ENCODE results near the gene BRD3OS.

The BRD3OS gene

GRCh38 chr9:133998915-133999595, 26.2 kb upstream of the BRD3OS start:
- Histone ChIP-seq H3K36me3 (ENCODE audit: control insufficient read depth in 4 of 4, insufficient read depth in 4 of 4, low read length in 3 of 4) (no peaks in the 10 kb centered on the region), H3K4me3 (ENCODE audit: control insufficient read depth in 1 of 7, extremely low read depth in 1 of 7, insufficient read depth in 4 of 7, low read depth in 2 of 7, low read length in 6 of 7) (no peak overlapping the region), H3K27ac (ENCODE audit: insufficient read depth in 1 of 2, low read depth in 1 of 2, low read length in 2 of 2, poor library complexity in 1 of 2, severe bottlenecking in 2 of 2) (no peak overlapping the region), H3K9me3 (ENCODE audit: control extremely low read depth in 1 of 5, control insufficient read depth in 4 of 5, insufficient read depth in 2 of 5, low read depth in 1 of 5, low read length in 4 of 5) (no peaks in the 10 kb centered on the region), H3K4me1 (ENCODE audit: control extremely low read depth in 1 of 4, control insufficient read depth in 4 of 4, insufficient read depth in 4 of 4, low read length in 3 of 4) (peaks cover 0 to 3% (median 1%) of the 10 kb centered on the region in 4 experiments), H3K27me3 (replicated peaks in 2 of 5; ENCODE audit: control insufficient read depth in 4 of 5, insufficient read depth in 5 of 5, low read length in 4 of 5) (peaks cover 0 to 16% (median 5%) of the 10 kb centered on the region in 5 experiments)
- POLR2A ChIA-PET = no interaction called here
- no peak for DNase-seq
- CTCF ChIA-PET = interaction anchor here (1.7 kb wide), 1 partner anchor 217 kb away, joined by 3 read pairs; no protein-coding TSS in a partner anchor
- 100% methylated on average over 1 of the region's 1 CpG for WGBS (ENCODE audit: insufficient coverage)

- CTCF ChIA-PET = interaction anchor here (1.7 kb wide), 1 partner anchor 217 kb away, joined by 3 read pairs; no protein-coding TSS in a partner anchor
- no peaks in the 10 kb centered on the region for H3K36me3 ChIP-seq (ENCODE audit: control insufficient read depth in 4 of 4, insufficient read depth in 4 of 4, low read length in 3 of 4)
- 100% methylated on average over 4 of the region's 6 CpGs for WGBS (ENCODE audit: insufficient coverage)
- no peaks in the 10 kb centered on the region for H3K4me1 ChIP-seq (ENCODE audit: control extremely low read depth in 1 of 4, control insufficient read depth in 4 of 4, insufficient read depth in 4 of 4, low read length in 3 of 4)
- H3K9me3 ChIP-seq (ENCODE audit: control extremely low read depth in 1 of 5, control insufficient read depth in 4 of 5, insufficient read depth in 2 of 5, low read depth in 1 of 5, low read length in 4 of 5) = no peaks in the 10 kb centered on the region
- no peak overlapping the region for H3K4me3 ChIP-seq (ENCODE audit: control insufficient read depth in 1 of 7, extremely low read depth in 1 of 7, insufficient read depth in 4 of 7, low read depth in 2 of 7, low read length in 6 of 7)
- no peak for DNase-seq
- H3K27ac ChIP-seq (ENCODE audit: insufficient read depth in 1 of 2, low read depth in 1 of 2, low read length in 2 of 2, poor library complexity in 1 of 2, severe bottlenecking in 2 of 2) = no peak overlapping the region
- H3K27me3 ChIP-seq (replicated peaks in 2 of 5; ENCODE audit: control insufficient read depth in 4 of 5, insufficient read depth in 5 of 5, low read length in 4 of 5) = peaks cover 0 to 10% (median 4%) of the 10 kb centered on the region in 5 experiments
- POLR2A ChIA-PET = no interaction called here
Observed at GRCh38 chr9:133999851-134000265, 25.4 kb upstream of the BRD3OS start.

- ChIA-PET CTCF (no interaction called here), POLR2A (no interaction called here)
- no peaks in the 10 kb centered on the region for H3K9me3 ChIP-seq (ENCODE audit: control extremely low read depth in 1 of 5, control insufficient read depth in 4 of 5, insufficient read depth in 2 of 5, low read depth in 1 of 5, low read length in 4 of 5)
- no peak overlapping the region for H3K4me3 ChIP-seq (ENCODE audit: control insufficient read depth in 1 of 7, extremely low read depth in 1 of 7, insufficient read depth in 4 of 7, low read depth in 2 of 7, low read length in 6 of 7)
- H3K27me3 ChIP-seq (replicated peaks in 2 of 5; ENCODE audit: control insufficient read depth in 4 of 5, insufficient read depth in 5 of 5, low read length in 4 of 5) = no peaks in the 10 kb centered on the region
- H3K27ac ChIP-seq (ENCODE audit: insufficient read depth in 1 of 2, low read depth in 1 of 2, low read length in 2 of 2, poor library complexity in 1 of 2, severe bottlenecking in 2 of 2) = no peak overlapping the region
- no peaks in the 10 kb centered on the region for H3K36me3 ChIP-seq (ENCODE audit: control insufficient read depth in 4 of 4, insufficient read depth in 4 of 4, low read length in 3 of 4)
- H3K4me1 ChIP-seq (ENCODE audit: control extremely low read depth in 1 of 4, control insufficient read depth in 4 of 4, insufficient read depth in 4 of 4, low read length in 3 of 4) = peaks cover 0 to 13% (median 5%) of the 10 kb centered on the region in 4 experiments
- 100% methylated on average over 1 of the region's 2 CpGs for WGBS (ENCODE audit: insufficient coverage)
- DNase-seq = no peak
Observed at GRCh38 chr9:134002796-134003195, 22.5 kb upstream of the BRD3OS start.

GRCh38 chr9:134003237-134003636, 22.0 kb upstream of the BRD3OS start:
- Histone ChIP-seq H3K4me3 (ENCODE audit: control insufficient read depth in 1 of 7, extremely low read depth in 1 of 7, insufficient read depth in 4 of 7, low read depth in 2 of 7, low read length in 6 of 7) (no peak overlapping the region), H3K36me3 (ENCODE audit: control insufficient read depth in 4 of 4, insufficient read depth in 4 of 4, low read length in 3 of 4) (no peaks in the 10 kb centered on the region), H3K27ac (ENCODE audit: insufficient read depth in 1 of 2, low read depth in 1 of 2, low read length in 2 of 2, poor library complexity in 1 of 2, severe bottlenecking in 2 of 2) (no peak overlapping the region), H3K4me1 (ENCODE audit: control extremely low read depth in 1 of 4, control insufficient read depth in 4 of 4, insufficient read depth in 4 of 4, low read length in 3 of 4) (peaks cover 0 to 13% (median 5%) of the 10 kb centered on the region in 4 experiments), H3K9me3 (ENCODE audit: control extremely low read depth in 1 of 5, control insufficient read depth in 4 of 5, insufficient read depth in 2 of 5, low read depth in 1 of 5, low read length in 4 of 5) (no peaks in the 10 kb centered on the region), H3K27me3 (replicated peaks in 2 of 5; ENCODE audit: control insufficient read depth in 4 of 5, insufficient read depth in 5 of 5, low read length in 4 of 5) (no peaks in the 10 kb centered on the region)
- WGBS (ENCODE audit: insufficient coverage) = 100% methylated on average over 1 of the region's 2 CpGs
- ChIA-PET CTCF (no interaction called here), POLR2A (no interaction called here)
- DNase-seq = no peak

- H3K36me3 ChIP-seq (ENCODE audit: control insufficient read depth in 4 of 4, insufficient read depth in 4 of 4, low read length in 3 of 4) = no peaks in the 10 kb centered on the region
- WGBS (ENCODE audit: insufficient coverage) = 87% methylated on average over 17 of the region's 20 CpGs
- CTCF ChIA-PET = interaction anchor here (2.2 to 3.4 kb wide), 2 partner anchors 10 to 222 kb away, joined by 7 to 19 read pairs; no protein-coding TSS in a partner anchor
Observed at GRCh38 chr9:134004131-134004873, 21.0 kb upstream of the BRD3OS start.

GRCh38 chr9:134004881-134005280, 20.4 kb upstream of the BRD3OS start:
- H3K27me3 ChIP-seq (replicated peaks in 2 of 5; ENCODE audit: control insufficient read depth in 4 of 5, insufficient read depth in 5 of 5, low read length in 4 of 5) = no peaks in the 10 kb centered on the region
- H3K27ac ChIP-seq (ENCODE audit: insufficient read depth in 1 of 2, low read depth in 1 of 2, low read length in 2 of 2, poor library complexity in 1 of 2, severe bottlenecking in 2 of 2) = no peak overlapping the region
- no peaks in the 10 kb centered on the region for H3K9me3 ChIP-seq (ENCODE audit: control extremely low read depth in 1 of 5, control insufficient read depth in 4 of 5, insufficient read depth in 2 of 5, low read depth in 1 of 5, low read length in 4 of 5)

More at GRCh38 chr9:134004131-134004873, 21.0 kb upstream of the BRD3OS start:
- H3K27ac ChIP-seq (ENCODE audit: insufficient read depth in 1 of 2, low read depth in 1 of 2, low read length in 2 of 2, poor library complexity in 1 of 2, severe bottlenecking in 2 of 2) = no peak overlapping the region
- DNase-seq = no peak
- POLR2A ChIA-PET = no interaction called here
- H3K4me3 ChIP-seq (ENCODE audit: control insufficient read depth in 1 of 7, extremely low read depth in 1 of 7, insufficient read depth in 4 of 7, low read depth in 2 of 7, low read length in 6 of 7) = no peak overlapping the region
- no peaks in the 10 kb centered on the region for H3K27me3 ChIP-seq (replicated peaks in 2 of 5; ENCODE audit: control insufficient read depth in 4 of 5, insufficient read depth in 5 of 5, low read length in 4 of 5)
- peaks cover 0 to 22% (median 9%) of the 10 kb centered on the region in 4 experiments for H3K4me1 ChIP-seq (ENCODE audit: control extremely low read depth in 1 of 4, control insufficient read depth in 4 of 4, insufficient read depth in 4 of 4, low read length in 3 of 4)
- no peaks in the 10 kb centered on the region for H3K9me3 ChIP-seq (ENCODE audit: control extremely low read depth in 1 of 5, control insufficient read depth in 4 of 5, insufficient read depth in 2 of 5, low read depth in 1 of 5, low read length in 4 of 5)

More at GRCh38 chr9:134004881-134005280, 20.4 kb upstream of the BRD3OS start:
- Histone ChIP-seq H3K4me3 (ENCODE audit: control insufficient read depth in 1 of 7, extremely low read depth in 1 of 7, insufficient read depth in 4 of 7, low read depth in 2 of 7, low read length in 6 of 7) (no peak overlapping the region), H3K4me1 (ENCODE audit: control extremely low read depth in 1 of 4, control insufficient read depth in 4 of 4, insufficient read depth in 4 of 4, low read length in 3 of 4) (peaks cover 0 to 22% (median 10%) of the 10 kb centered on the region in 4 experiments), H3K36me3 (ENCODE audit: control insufficient read depth in 4 of 4, insufficient read depth in 4 of 4, low read length in 3 of 4) (no peaks in the 10 kb centered on the region)
- 88% methylated on average over 13 of the region's 14 CpGs for WGBS (ENCODE audit: insufficient coverage)
- ChIA-PET POLR2A (interaction anchor here (0.7 kb wide), 1 partner anchor 202 kb away, joined by 3 read pairs; no protein-coding TSS in a partner anchor), CTCF (interaction anchor here (2.2 to 3.4 kb wide), 2 partner anchors 10 to 223 kb away, joined by 7 to 19 read pairs; no protein-coding TSS in a partner anchor)
- DNase-seq = no peak
